Stomach (tissue), 9 donors: ENCODE measurements around the gene EFNA4. TPM values are rescaled to one million over a fixed set of nuclear protein-coding genes. Genes with fewer than 3 reads are reported as not detected.
A peak's percentile ranks its signal among the peaks of the same experiment; 100 is the strongest.

Experiments
- DNase-seq, 2 donors: peaks; one replicate each; pipeline versions ENCODE4 v3.0.0 to v3.0.0-alpha.2; 2013 to 2019
- H3K27ac ChIP-seq, 5 donors: fragments of 200-600 bp in 4 of 5; sonication (generic) in 4 of 5; one replicate each; pipeline ENCODE4 v1.5.1; 2013 to 2019; ENCODE audit warnings: mild to moderate bottlenecking in 1 of 5, moderate library complexity in 1 of 5
- H3K27me3 ChIP-seq, 3 donors: fragments of 200-600 bp; sonication (generic); one replicate each; pipeline ENCODE4 v1.5.1; 2017 to 2019; ENCODE audit warnings: mixed run types in 1 of 3
- H3K36me3 ChIP-seq, 4 donors: fragments of 200-600 bp; sonication (generic); 1 replicate in 3 of 4; 2 replicates in 1 of 4; pipeline ENCODE4 v1.5.1; 2016 to 2019
- H3K4me1 ChIP-seq, 4 donors: fragments of 200-600 bp; sonication (generic); one replicate each; pipeline ENCODE4 v1.5.1; 2016 to 2019
- H3K4me3 ChIP-seq, 4 donors: fragments of 200-600 bp; sonication (generic) in 3 of 4; one replicate each; pipeline ENCODE4 v1.5.1; 2016 to 2019; ENCODE audit warnings: mild to moderate bottlenecking in 1 of 4
- H3K9me3 ChIP-seq, 4 donors: fragments of 200-600 bp; sonication (generic); one replicate each; pipeline ENCODE4 v1.5.1; 2016 to 2019
- CTCF ChIP-seq, 7 experiments: fragments of 450-650 bp in 4 of 7; fragments of 200-600 bp in 3 of 7; sonication (generic) in 3 of 7; IDR thresholded peaks; one replicate each; pipeline ENCODE4 v1.5.1; 2016 to 2019; ENCODE audit warnings: antibody characterized with exemption in 7 of 7, control low read depth in 2 of 7, mild to moderate bottlenecking in 1 of 7
- EP300 ChIP-seq: sonication (generic); formaldehyde crosslinking; IDR thresholded peaks from one replicate; pipeline ENCODE4 v1.6.1; 2017; ENCODE audit warnings: antibody characterized with exemption
- POLR2A ChIP-seq, 4 donors: fragments of 450-650 bp; IDR thresholded peaks; one replicate each; pipeline ENCODE4 v1.6.1; 2016; ENCODE audit warnings: antibody characterized with exemption in 4 of 4, control low read depth in 2 of 4, mild to moderate bottlenecking in 1 of 4, moderate library complexity in 1 of 4
- POLR2AphosphoS5 ChIP-seq, 3 donors: sonication (generic); formaldehyde crosslinking; IDR thresholded peaks; one replicate each; pipeline ENCODE4 v1.6.1; 2016; ENCODE audit warnings: antibody characterized with exemption in 3 of 3
- WGBS, 5 donors: extraction: QIAGEN DNeasy Blood & Tissue Kit in 3 of 5; methylation state at CpG; one replicate each; pipeline versions ENCODE4 v1.1.5 to v1.1.7; 2013 to 2018; 5-methylcytosine and 5-hydroxymethylcytosine counted together
- intact Hi-C: fragments of 100-400 bp; cut with DNase I; formaldehyde crosslinking; loops from one replicate; pipeline ENCODE4 v1.15.1; 2023; ENCODE audit warnings: low total_unique reads
- polyA plus RNA-seq, 3 donors: library from polyadenylated mRNA; stranded (reverse); fragments of 200-250 nt; gene quantifications; one replicate each; pipeline ENCODE4 v1.2.3, GENCODE V29; 2013
- total RNA-seq, 5 donors: library from RNA; depleted of rRNA; stranded (reverse); fragments of >200 nt; gene quantifications; one replicate each; pipeline versions ENCODE4 v1.1.0 to v1.2.3, GENCODE V29; 2014 to 2016
- donor health status: healthy with polysubstance abuse.
- donor health status: Bipolar disorder and iron deficiency.
- donor health status: healthy.

EFNA4 gene
- total and polyA plus RNA-seq, 8 donors = 3.5 to 13.2 (median 6.2) TPM; not detected in 2

GRCh38 chr1:155042789-155043188 lies 20.8 kb upstream of the EFNA4 start:
- Histone ChIP-seq H3K27me3 (no peaks in the 10 kb centered on the region), H3K4me3 (no peak overlapping the region), H3K4me1 (peaks cover 24 to 45% (median 36%) of the 10 kb centered on the region in 4 donors), H3K9me3 (no peaks in the 10 kb centered on the region), H3K27ac (peak overlapping the region in 3 of 5 donors; percentile 53 to 81 (median 77)), H3K36me3 (no peaks in the 10 kb centered on the region)
- intact Hi-C loops = no loop called here
- WGBS, 5 donors = 73 to 83% (median 76%) methylated on average over 5 of the region's 5 CpGs
- TF ChIP-seq CTCF (IDR thresholded peaks at IDR 0.05) = no peak
- TF ChIP-seq EP300 = no peak
- no peak for TF ChIP-seq POLR2A (IDR thresholded peaks at IDR 0.05)
- no peak for TF ChIP-seq POLR2AphosphoS5 (IDR thresholded peaks at IDR 0.05)
- no peak for DNase-seq

GRCh38 chr1:155043301-155043702 lies 20.2 kb upstream of the EFNA4 start:
- H3K9me3 ChIP-seq = no peaks in the 10 kb centered on the region
- no peak for TF ChIP-seq CTCF (IDR thresholded peaks at IDR 0.05)
- no peak for TF ChIP-seq POLR2AphosphoS5 (IDR thresholded peaks at IDR 0.05)
- no peak for TF ChIP-seq EP300
- no peak for TF ChIP-seq POLR2A (IDR thresholded peaks at IDR 0.05)
- no peaks in the 10 kb centered on the region for H3K36me3 ChIP-seq
- H3K27ac ChIP-seq = peak overlapping the region; percentile 44 to 81 (median 54)
- no peaks in the 10 kb centered on the region for H3K27me3 ChIP-seq
- peak overlapping the region in 1 of 4 donors; percentile 9 for H3K4me3 ChIP-seq
- WGBS, 5 donors = 25 to 45% (median 36%) methylated on average over 12 of the region's 12 CpGs
- peak; percentile 55 to 76 for DNase-seq
- peaks cover 21 to 43% (median 35%) of the 10 kb centered on the region in 4 donors for H3K4me1 ChIP-seq
- intact Hi-C loops = no loop called here

- peak; percentile 50 to 66 for DNase-seq
- Histone ChIP-seq H3K27me3 (no peaks in the 10 kb centered on the region), H3K27ac (peak overlapping the region; percentile 53 to 81 (median 77)), H3K4me3 (no peak overlapping the region), H3K36me3 (no peaks in the 10 kb centered on the region), H3K4me1 (peaks cover 17 to 39% (median 32%) of the 10 kb centered on the region in 4 donors), H3K9me3 (no peaks in the 10 kb centered on the region)
- intact Hi-C loops = no loop called here
- TF ChIP-seq POLR2A (IDR thresholded peaks at IDR 0.05) = no peak
- TF ChIP-seq POLR2AphosphoS5 (IDR thresholded peaks at IDR 0.05) = peak in 1 of 3 donors; percentile 12
- WGBS, 5 donors = 29 to 75% (median 47%) methylated on average over 3 of the region's 3 CpGs
Observed at GRCh38 chr1:155043793-155044192, 19.7 kb upstream of the EFNA4 start.

- WGBS, 5 donors = 83 to 90% (median 87%) methylated on average over 6 of the region's 6 CpGs
- no peaks in the 10 kb centered on the region for H3K36me3 ChIP-seq
- DNase-seq = no peak
- intact Hi-C loops = no loop called here
- peaks cover 14 to 39% (median 32%) of the 10 kb centered on the region in 4 donors for H3K4me1 ChIP-seq
- no peaks in the 10 kb centered on the region for H3K27me3 ChIP-seq
- no peaks in the 10 kb centered on the region for H3K9me3 ChIP-seq
- H3K27ac ChIP-seq = peak overlapping the region; percentile 53 to 81 (median 77)
- no peak for TF ChIP-seq POLR2AphosphoS5 (IDR thresholded peaks at IDR 0.05)
- no peak for TF ChIP-seq CTCF (IDR thresholded peaks at IDR 0.05)
- no peak for TF ChIP-seq EP300
- TF ChIP-seq POLR2A (IDR thresholded peaks at IDR 0.05) = no peak
- no peak overlapping the region for H3K4me3 ChIP-seq
Observed at GRCh38 chr1:155044365-155044764, 19.2 kb upstream of the EFNA4 start.
